Endothelial cell of umbilical vein (primary cell): ENCODE measurements around the gene SLC16A4. TPM values are rescaled to one million over a fixed set of nuclear protein-coding genes. Genes with fewer than 3 reads are reported as not detected.

Experiments used
- BruUV-seq: library from RNA; stranded (reverse); fragments of 400-500 nt; replicated peaks from 2 replicates; lab custom pipeline; 2021; lab: Mats Ljungman, UMichigan
- CTCF ChIA-PET: fragments of 300-600, 350-600 bp; sonication (Branson Sonifier 250); formaldehyde crosslinking; loops from one replicate; lab custom pipeline; 2021; ENCODE audit warnings: antibody characterized with exemption, inconsistent platforms; lab: Charles Lee
- POLR2A ChIA-PET: fragments of 300-600, 350-600 bp; sonication (Branson Sonifier 250); formaldehyde crosslinking; loops from one replicate; lab custom pipeline; 2021; ENCODE audit warnings: antibody characterized with exemption, inconsistent platforms; lab: Charles Lee
- DNase-seq: peaks from one replicate; pipeline ENCODE4 v3.0.0-alpha.2; 2011; ENCODE audit warnings: low read depth, low spot score
- FAIRE-seq: peaks from 2 replicates; lab custom pipeline; 2011; peaks lifted over from hg19 to GRCh38; lab: Jason Lieb, UNC
- H2AFZ ChIP-seq: 2 replicates; pipeline ENCODE4 v1.6.0; 2012; ENCODE audit warnings: low read depth, low read length, control low read depth, inconsistent platforms
- H3K27ac ChIP-seq: 2 replicates; pipeline ENCODE4 v1.5.1; 2011; ENCODE audit warnings: low read depth, mild to moderate bottlenecking, control low read depth, low read length, moderate library complexity; ENCODE audit not compliant: insufficient read depth
- H3K27me3 ChIP-seq, 2 experiments: 2 replicates each; pipeline versions ENCODE4 v1.6.0 to v1.6.1; 2011; ENCODE audit warnings: low read length in 2 of 2, mixed read lengths in 1 of 2; ENCODE audit not compliant: control insufficient read depth in 2 of 2, insufficient read depth in 2 of 2
- H3K36me3 ChIP-seq, 2 experiments: 2 replicates in 1 of 2; 3 replicates in 1 of 2; pipeline ENCODE4 v1.5.1; 2011; ENCODE audit warnings: low read length in 2 of 2, mild to moderate bottlenecking in 1 of 2, moderate library complexity in 1 of 2; ENCODE audit not compliant: control insufficient read depth in 2 of 2, insufficient read depth in 2 of 2; ENCODE audit errors: extremely low read depth in 1 of 2
- H3K4me1 ChIP-seq: 3 replicates; pipeline ENCODE4 v1.5.1; 2011; ENCODE audit warnings: mild to moderate bottlenecking, low read length; ENCODE audit not compliant: control insufficient read depth, insufficient read depth; ENCODE audit errors: extremely low read depth
- H3K4me2 ChIP-seq: 2 replicates; pipeline ENCODE4 v1.6.1; 2011; ENCODE audit warnings: low read length, control low read depth, mixed read lengths; ENCODE audit not compliant: insufficient read depth
- H3K4me3 ChIP-seq, 3 experiments: fragments of 200-600 bp in 1 of 3; sonication (generic), shearing (Covaris generic) in 1 of 3; replicated peaks in 1 of 3; 2 replicates each; pipeline ENCODE4 v1.5.1; 2011 to 2016; ENCODE audit warnings: control low read depth in 3 of 3, low read length in 3 of 3, mild to moderate bottlenecking in 2 of 3, inconsistent platforms in 1 of 3, low read depth in 1 of 3, moderate library complexity in 1 of 3; ENCODE audit not compliant: insufficient read depth in 1 of 3
- H3K79me2 ChIP-seq: 2 replicates; pipeline ENCODE4 v1.6.0; 2012; ENCODE audit warnings: low read length, inconsistent platforms; ENCODE audit not compliant: control insufficient read depth, insufficient read depth
- H3K9ac ChIP-seq: replicated peaks from 2 replicates; pipeline ENCODE3; 2011; ENCODE audit warnings: low read length, control low read depth; ENCODE audit not compliant: insufficient read depth; ENCODE audit errors: extremely low read depth
- H3K9me1 ChIP-seq: replicated peaks from 3 replicates; pipeline ENCODE4 v1.6.0; 2011; ENCODE audit warnings: mild to moderate bottlenecking, low read length; ENCODE audit not compliant: control insufficient read depth, insufficient read depth; ENCODE audit errors: extremely low read depth
- H3K9me3 ChIP-seq: replicated peaks from 2 replicates; pipeline ENCODE4 v1.5.1; 2012; ENCODE audit warnings: low read length, inconsistent platforms; ENCODE audit not compliant: control insufficient read depth, insufficient read depth
- H4K20me1 ChIP-seq: replicated peaks from 2 replicates; pipeline ENCODE3; 2011; ENCODE audit warnings: mild to moderate bottlenecking, low read length; ENCODE audit not compliant: control insufficient read depth, insufficient read depth; ENCODE audit errors: extremely low read depth
- JUN ChIP-seq: IDR thresholded peaks from 2 replicates; pipeline ENCODE4 v1.6.1; 2011; ENCODE audit warnings: borderline replicate concordance, low read depth; ENCODE audit not compliant: insufficient read length, insufficient read depth
- MYC ChIP-seq: IDR thresholded peaks from one replicate; pipeline ENCODE4 v1.6.1; 2011; ENCODE audit warnings: mild to moderate bottlenecking, low read depth, low read length
- POLR2A ChIP-seq: IDR thresholded peaks from 2 replicates; pipeline ENCODE4 v1.6.1; 2012; ENCODE audit warnings: low read depth, mild to moderate bottlenecking, control low read depth, low read length
- POLR2AphosphoS5 ChIP-seq: IDR thresholded peaks from 2 replicates; pipeline ENCODE4 v1.6.1; 2012; ENCODE audit warnings: low read depth, mild to moderate bottlenecking, control low read depth, low read length, moderate library complexity; ENCODE audit not compliant: insufficient read depth
- dilution Hi-C: fragments of 300-500 bp; cut with MboI; formaldehyde crosslinking; loops from one replicate; pipeline ENCODE4 v1.15.0; 2019; ENCODE audit warnings: low sequenced_read_pairs; ENCODE audit not compliant: extremely low pct_ligation_motif_present
- intact Hi-C: fragments of 100-400 bp; cut with micrococcal nuclease; formaldehyde crosslinking; loops from one replicate; pipeline ENCODE4 v1.10.0; 2022
- polyA plus RNA-seq, 4 experiments: library from polyadenylated mRNA; depleted of rRNA in 3 of 4; stranded (reverse) in 3 of 4; unstranded in 1 of 4; fragments of >200 nt; gene quantifications; 2 replicates each; pipeline versions ENCODE4 v1.2.1 to v1.2.3, GENCODE V29; 2011 to 2012; ENCODE audit warnings: missing spikeins in 1 of 4
- total RNA-seq: library from RNA; stranded (reverse); gene quantifications from 2 replicates; pipeline ENCODE4 v1.2.3, GENCODE V29; 2021

Gene SLC16A4
- total and polyA plus RNA-seq, 2 donors (not counting 3 experiments of a cell fraction or from before 2014, with no cell fraction given), result 2.8 to 7.2 TPM

DNA sequence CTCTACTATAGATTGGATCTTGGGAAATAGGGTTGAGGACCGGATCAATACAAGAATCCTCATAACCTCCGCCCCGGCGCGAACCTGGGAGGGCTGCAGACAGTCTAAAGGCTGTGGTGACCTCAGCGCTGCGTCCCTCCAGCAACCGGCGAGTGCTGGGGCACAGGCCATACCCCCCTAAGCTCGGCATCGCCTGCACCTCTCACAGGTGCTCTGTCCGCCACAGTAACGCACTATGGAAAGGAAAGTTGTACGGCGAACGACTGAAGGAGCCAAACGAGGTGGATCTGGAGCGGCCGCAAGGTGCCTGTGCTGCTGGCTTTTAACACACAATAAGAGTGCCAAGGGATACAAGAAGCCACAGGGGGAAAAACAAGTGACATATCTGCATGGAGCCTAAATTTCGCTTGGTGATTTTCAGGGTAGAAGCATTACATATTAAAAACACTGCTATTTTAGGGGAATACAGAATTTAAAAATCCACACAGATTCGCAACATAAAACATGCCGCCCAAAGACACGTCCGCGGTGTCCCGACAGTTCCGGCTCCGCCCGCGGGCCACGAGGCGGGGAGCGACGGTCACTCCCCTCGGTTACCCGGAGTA lies 53.0 kb downstream of the SLC16A4 start:
- no peaks in the 10 kb centered on the region for H3K9me1 ChIP-seq
- H3K27ac ChIP-seq, result peak overlapping the region; percentile 88
- dilution Hi-C loops (no loop called here), intact Hi-C loops (loop anchor here (1.0 to 5.0 kb wide), 4 partner anchors 69 to 911 kb away; partner anchors contain the start of genes KCNC4, LAMTOR5 and PSMA5)
- H3K79me2 ChIP-seq, result peaks cover 35% of the 10 kb centered on the region
- H3K4me3 ChIP-seq, result peak overlapping the region; percentile 57 to 84 (median 83)
- H4K20me1 ChIP-seq, result peaks cover 3% of the 10 kb centered on the region
- peak overlapping the region; percentile 19 for H2AFZ ChIP-seq
- H3K4me2 ChIP-seq, result peak overlapping the region; percentile 92
- peak overlapping the region; percentile 88 for H3K9ac ChIP-seq
- TF ChIP-seq POLR2AphosphoS5 (peak; percentile 12), MYC (peak; percentile 80), POLR2A (no peak)
- no TSS peak for BruUV-seq
- FAIRE-seq (peak; percentile 73), DNase-seq (no peak)
- ChIA-PET POLR2A (interaction anchor here (0.9 to 1.1 kb wide), 3 partner anchors 10 to 158 kb away, joined by 3 read pairs; no protein-coding TSS in a partner anchor), CTCF (interaction anchor here (0.7 to 5.5 kb wide), 13 partner anchors 10 to 158 kb away, joined by 3 to 80 read pairs (median 11); partner anchors contain the start of gene KCNC4)
- peaks cover 6 to 8% of the 10 kb centered on the region in 2 experiments for H3K36me3 ChIP-seq
- H3K4me1 ChIP-seq, result peaks cover 29% of the 10 kb centered on the region
- no peaks in the 10 kb centered on the region for H3K9me3 ChIP-seq
- H3K27me3 ChIP-seq, result no peaks in the 10 kb centered on the region

- H3K27ac ChIP-seq, result no peak overlapping the region
- FAIRE-seq, result no peak
These were observed 54.4 kb downstream of the SLC16A4 start for GRCh38 chr1:110336300-110337039.

More at GRCh38 chr1:110336300-110337039, 54.4 kb downstream of the SLC16A4 start:
- Histone ChIP-seq H2AFZ (no peak overlapping the region), H3K79me2 (peaks cover 21% of the 10 kb centered on the region), H3K27me3 (no peaks in the 10 kb centered on the region), H3K9me3 (no peaks in the 10 kb centered on the region), H3K4me2 (no peak overlapping the region), H3K4me1 (peaks cover 16% of the 10 kb centered on the region), H3K9me1 (no peaks in the 10 kb centered on the region), H3K9ac (no peak overlapping the region), H3K4me3 (no peak overlapping the region), H3K36me3 (peaks cover 0 to 4% of the 10 kb centered on the region in 2 experiments), H4K20me1 (no peaks in the 10 kb centered on the region)
- no TSS peak for BruUV-seq
- intact Hi-C loops, result loop anchor here (5.0 kb wide), 1 partner anchor 126 kb away; no protein-coding TSS in a partner anchor
- ChIA-PET POLR2A (no interaction called here), CTCF (interaction anchor here (0.9 to 5.5 kb wide), 5 partner anchors 23 to 129 kb away, joined by 3 to 80 read pairs (median 29); partner anchors contain the start of gene KCNC4)
- peak; percentile 22 for TF ChIP-seq JUN
- no peak for TF ChIP-seq POLR2A
- no peak for DNase-seq
- dilution Hi-C loops, result no loop called here
